GM18505 (cell line): ENCODE measurements around the gene ISG20.
A peak's percentile ranks its signal among the peaks of the same experiment; 100 is the strongest.
"Not testable (repeated sequence)": the region's sequence is repeated elsewhere in the genome, so short reads cannot be mapped to it uniquely, and the experiment has no call there.

ENCODE experiments used
- ATAC-seq: cut with Tn5 transposase; IDR thresholded peaks from one replicate; pipeline ENCODE4 v1.9.1; 2021; ENCODE audit not compliant: unreplicated experiment
- POLR2A ChIP-seq: IDR thresholded peaks from 4 replicates; pipeline ENCODE4 v1.6.1; 2011; ENCODE audit warnings: borderline replicate concordance; ENCODE audit not compliant: insufficient read depth, insufficient read length; ENCODE audit errors: extremely low read depth

ISG20 gene

GRCh38 chr15:88636050-88636449 is 2.8 kb upstream of the ISG20 start:
- TF ChIP-seq POLR2A = no peak
- ATAC-seq = no peak

- no peak for ATAC-seq
- TF ChIP-seq POLR2A = no peak
Measured at GRCh38 chr15:88636654-88637053, 2.2 kb upstream of the ISG20 start.

GRCh38 chr15:88637436-88637835 is 1.4 kb upstream of the ISG20 start:
- no peak for ATAC-seq

GRCh38 chr15:88637841-88638625 is 783 bp upstream of the ISG20 start:
- no peak for TF ChIP-seq POLR2A

More at GRCh38 chr15:88637436-88637835, 1.4 kb upstream of the ISG20 start:
- TF ChIP-seq POLR2A = no peak

GRCh38 chr15:88641959-88642452 is 3.2 kb downstream of the ISG20 start:
- no peak for ATAC-seq

More at GRCh38 chr15:88637841-88638625, 783 bp upstream of the ISG20 start:
- ATAC-seq = no peak

GRCh38 chr15:88642514-88642913 is 3.7 kb downstream of the ISG20 start:
- ATAC-seq = not testable (repeated sequence)

More at GRCh38 chr15:88641959-88642452, 3.2 kb downstream of the ISG20 start:
- TF ChIP-seq POLR2A = no peak

GRCh38 chr15:88644741-88645140 is 5.9 kb downstream of the ISG20 start:
- ATAC-seq = no peak
- TF ChIP-seq POLR2A = no peak

GRCh38 chr15:88645171-88646087 is 6.6 kb downstream of the ISG20 start:
- no peak for TF ChIP-seq POLR2A
- no peak for ATAC-seq

GRCh38 chr15:88646088-88646405 is 7.2 kb downstream of the ISG20 start:
- ATAC-seq = no peak
- TF ChIP-seq POLR2A = no peak

GRCh38 chr15:88646951-88647350 is 8.1 kb downstream of the ISG20 start:
- no peak for TF ChIP-seq POLR2A
- no peak for ATAC-seq

- TF ChIP-seq POLR2A = no peak
Measured at GRCh38 chr15:88647351-88648105, 8.7 kb downstream of the ISG20 start.

GRCh38 chr15:88648357-88649214 is 9.8 kb downstream of the ISG20 start:
- TF ChIP-seq POLR2A = peak; percentile 21
- ATAC-seq = no peak

More at GRCh38 chr15:88647351-88648105, 8.7 kb downstream of the ISG20 start:
- ATAC-seq = no peak

GRCh38 chr15:88649286-88649733 is 10.5 kb downstream of the ISG20 start:
- peak; percentile 7 for TF ChIP-seq POLR2A
- ATAC-seq = peak; percentile 60
